ENCODE measurements around the gene TMEM237.

TMEM237 gene

DNA sequence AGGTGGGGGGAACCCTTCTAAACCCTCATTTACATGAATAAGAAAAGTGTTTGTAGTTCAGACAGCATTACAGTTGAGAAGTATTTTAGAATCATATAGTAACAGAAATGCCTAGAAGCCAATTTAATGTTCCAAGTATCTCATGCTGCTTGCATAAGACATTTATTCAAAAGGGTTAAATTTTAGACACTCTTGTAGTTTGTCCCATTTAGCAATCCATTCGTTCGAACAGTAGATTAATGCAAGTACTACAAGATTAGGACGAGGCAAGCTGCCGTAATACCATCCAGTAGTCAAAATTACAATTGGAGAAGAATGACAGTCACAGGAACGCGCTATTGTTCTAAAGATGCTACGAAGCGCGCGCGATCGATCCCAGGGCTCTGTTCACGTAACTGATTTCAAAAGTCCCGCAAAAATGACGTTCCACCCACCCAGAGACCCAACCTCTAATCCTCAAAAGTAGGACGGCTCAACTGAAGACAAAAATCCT, 1.2 kb downstream of the TMEM237 start:
- DNase-seq (ENCODE audit: low read depth in 2 of 2), result no peak

GRCh38 chr2:201639205-201639604, 4.1 kb downstream of the TMEM237 start:
- DNase-seq (ENCODE audit: low read depth in 2 of 2), result no peak

GRCh38 chr2:201638326-201638725, 5.0 kb downstream of the TMEM237 start:
- no peak for DNase-seq (ENCODE audit: low read depth in 2 of 2)

DNA sequence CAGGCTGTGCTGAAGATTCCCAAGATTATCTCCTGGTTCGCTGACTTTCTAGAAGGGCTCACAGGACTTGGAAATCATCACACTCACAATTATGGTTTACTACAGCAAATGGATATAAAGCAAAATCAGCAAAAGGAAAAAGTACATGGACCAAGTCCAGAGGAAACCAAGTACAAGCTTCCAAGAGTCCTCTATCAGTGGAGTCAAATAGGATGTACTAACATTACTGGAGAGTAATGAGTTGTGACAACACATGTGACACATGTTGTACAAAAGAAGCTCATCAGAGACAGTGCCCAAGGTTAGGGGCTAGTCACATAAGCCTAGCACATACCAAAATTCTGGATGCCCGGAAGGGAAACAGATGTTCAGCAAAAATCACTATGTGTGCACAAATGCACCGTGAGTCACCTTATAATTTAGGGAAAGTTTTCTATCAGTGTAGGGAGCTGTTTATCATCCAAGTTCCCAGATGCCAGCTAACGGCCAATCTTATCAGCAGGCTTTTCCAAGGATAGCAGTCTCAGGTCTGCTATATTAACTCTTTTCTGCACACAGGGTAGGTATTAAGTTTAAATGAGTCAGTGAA, 9.5 kb downstream of the TMEM237 start:
- no peak for DNase-seq (ENCODE audit: low read depth in 2 of 2)

DNA sequence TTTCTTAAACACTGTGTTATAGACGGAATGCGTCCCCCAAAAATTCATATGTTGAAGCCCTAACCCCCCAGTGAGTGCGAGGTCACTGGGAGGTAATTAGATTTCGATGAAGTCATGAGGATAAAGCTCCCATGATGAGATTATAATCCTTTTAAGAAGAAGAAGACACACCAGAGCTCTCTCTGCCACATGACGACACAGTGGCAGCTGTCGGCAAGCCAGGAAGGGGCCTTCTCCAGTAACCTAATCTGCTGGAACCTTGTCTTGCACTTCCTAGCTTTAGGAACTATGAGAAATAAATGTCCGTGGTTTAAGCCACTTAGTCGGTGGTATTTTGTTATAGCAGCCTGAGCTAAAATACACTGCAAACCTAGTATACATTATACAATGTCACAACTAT, 12.3 kb downstream of the TMEM237 start:
- DNase-seq (ENCODE audit: low read depth in 2 of 2), result no peak

DNA sequence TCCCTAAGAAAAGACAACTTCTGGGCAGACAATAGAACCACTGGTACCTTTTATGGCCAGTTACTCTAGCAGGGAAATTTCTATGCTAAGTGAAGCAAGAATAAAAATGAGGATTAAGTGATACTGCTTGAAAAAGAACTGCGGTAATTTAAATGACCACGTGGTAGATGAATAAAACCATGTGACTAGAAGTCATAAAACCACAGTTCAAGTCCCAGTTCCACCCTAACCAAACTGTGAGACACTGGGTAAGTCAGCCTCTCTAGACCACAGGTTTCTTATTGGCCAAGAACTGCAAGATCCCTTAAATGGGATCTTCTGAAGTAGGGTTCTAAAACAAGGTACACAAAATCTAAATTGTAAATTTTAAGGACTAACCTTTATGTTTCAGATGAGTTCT, 12.7 kb downstream of the TMEM237 start:
- DNase-seq (ENCODE audit: low read depth in 2 of 2), result no peak

DNA sequence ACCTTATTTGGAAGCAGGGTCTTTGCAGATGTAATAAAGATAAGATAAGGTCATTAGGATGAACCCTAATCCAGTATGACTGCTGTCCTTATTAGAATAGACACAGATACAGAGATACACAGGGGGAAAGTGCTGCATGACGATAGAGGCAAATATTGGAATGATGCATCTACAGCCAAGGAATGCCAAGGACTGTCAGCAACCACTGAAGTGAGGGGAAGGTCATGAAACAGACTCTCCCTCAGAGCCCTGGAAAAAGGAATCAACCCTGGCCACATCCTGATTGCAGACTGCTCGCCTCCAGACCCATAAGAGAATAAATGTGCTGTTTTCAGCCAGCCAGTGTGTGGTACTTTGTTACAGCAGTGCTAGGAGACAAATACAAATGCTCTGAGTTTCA, 14.8 kb downstream of the TMEM237 start:
- DNase-seq (ENCODE audit: low read depth in 2 of 2), result no peak

- DNase-seq (ENCODE audit: low read depth in 2 of 2), result no peak
Observed at GRCh38 chr2:201622306-201622970, 20.9 kb downstream of the TMEM237 start.

DNA sequence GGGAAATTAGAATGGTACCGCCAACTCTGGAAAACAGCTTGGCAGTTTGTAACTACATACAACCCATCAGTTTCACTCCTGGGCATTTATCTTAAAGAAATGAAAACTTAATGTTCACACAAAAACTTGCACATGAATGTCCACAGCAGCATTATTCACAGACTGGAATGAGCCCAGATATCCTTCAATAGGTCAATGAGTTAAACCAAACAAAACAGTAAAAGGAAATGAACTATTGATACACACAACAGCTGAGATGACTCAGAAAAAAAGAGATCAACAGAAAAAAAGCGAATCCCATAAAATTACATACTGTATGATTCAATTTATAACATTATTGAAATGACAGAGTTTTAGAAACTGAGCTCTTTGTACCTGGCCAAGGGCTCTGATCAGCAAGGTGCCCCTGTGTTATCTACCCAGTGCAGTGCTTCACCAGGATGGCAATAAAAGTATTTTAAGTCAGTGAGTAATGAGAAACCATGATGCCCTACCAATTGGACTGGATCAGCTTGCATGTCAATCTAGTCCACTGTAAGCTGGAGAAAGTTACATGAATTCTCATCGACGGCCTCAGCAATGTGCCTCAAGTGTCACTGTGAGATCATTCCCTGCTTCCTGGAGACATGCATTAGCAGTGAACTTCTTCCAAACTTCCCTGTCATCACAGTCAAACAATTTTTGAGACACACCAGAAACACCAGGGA, 21.9 kb downstream of the TMEM237 start:
- DNase-seq (ENCODE audit: low read depth in 2 of 2), result no peak

DNA sequence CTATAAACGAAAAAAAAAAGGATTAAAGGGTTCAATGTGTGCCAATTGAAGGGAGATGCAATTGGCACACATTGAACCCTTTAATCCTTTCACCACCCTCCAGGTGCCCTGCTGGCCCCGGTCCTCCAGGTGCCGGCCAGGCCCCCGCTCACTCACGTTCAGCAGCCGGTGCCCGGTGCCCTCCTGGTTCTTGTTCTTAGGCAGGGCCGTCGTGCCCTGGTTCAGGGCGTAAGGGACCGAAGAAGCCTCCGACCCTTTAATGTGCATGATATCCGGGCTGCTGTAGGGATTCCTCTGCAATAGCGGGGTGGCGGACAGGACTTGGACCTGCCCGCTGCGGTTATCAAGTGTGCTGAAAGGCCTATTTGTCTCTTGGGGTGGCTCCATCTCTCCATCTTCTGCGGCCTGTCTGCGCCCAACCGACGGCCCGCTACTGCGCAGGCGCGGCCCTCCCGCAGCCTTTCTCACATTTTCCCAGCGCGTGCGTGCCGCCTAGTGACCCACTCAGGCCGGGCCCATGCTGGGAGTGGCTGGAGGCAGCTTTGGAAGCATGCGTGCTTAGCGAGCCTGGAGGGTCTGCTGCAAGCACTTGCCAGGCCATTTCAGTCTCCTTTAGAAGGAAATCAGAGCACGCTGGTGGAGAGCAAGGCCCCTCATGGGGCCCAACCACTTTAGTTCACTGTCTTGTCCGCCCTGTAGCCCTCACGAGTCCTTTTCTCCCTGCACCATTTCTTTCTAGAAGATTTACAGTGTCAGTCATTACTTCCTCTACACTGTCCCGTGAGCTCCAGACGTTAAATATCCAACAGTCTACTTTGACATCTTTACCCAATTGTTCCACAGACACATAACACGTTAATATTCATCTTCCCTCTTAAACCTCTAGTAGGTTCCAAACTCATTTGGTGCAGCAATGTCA, 24.3 kb downstream of the TMEM237 start:
- DNase-seq (ENCODE audit: low read depth in 2 of 2), result no peak

GRCh38 chr2:201608021-201608420, 35.3 kb downstream of the TMEM237 start:
- DNase-seq (ENCODE audit: low read depth in 2 of 2), result no peak

DNA sequence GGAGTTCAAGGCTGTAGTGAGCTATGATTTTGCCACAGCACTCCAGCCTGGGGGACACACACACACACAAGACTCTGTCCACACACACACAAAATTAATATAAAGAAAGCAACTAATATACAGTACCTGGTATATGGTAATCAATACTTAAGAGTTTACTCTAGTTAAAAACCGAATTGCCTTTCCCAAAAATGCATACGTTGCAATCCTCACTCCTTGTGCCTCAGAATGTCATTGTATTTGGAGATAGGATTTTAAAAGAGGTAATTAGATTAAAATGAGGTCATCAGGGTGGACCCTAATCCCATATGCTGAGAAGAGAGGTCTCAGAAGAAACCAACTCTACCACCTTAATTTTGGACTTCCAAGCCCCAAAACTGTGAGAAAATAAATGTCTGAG, 35.7 kb downstream of the TMEM237 start:
- DNase-seq (ENCODE audit: low read depth in 2 of 2), result no peak

GRCh38 chr2:201600906-201601305, 42.4 kb downstream of the TMEM237 start:
- no peak for DNase-seq (ENCODE audit: low read depth in 2 of 2)

DNA sequence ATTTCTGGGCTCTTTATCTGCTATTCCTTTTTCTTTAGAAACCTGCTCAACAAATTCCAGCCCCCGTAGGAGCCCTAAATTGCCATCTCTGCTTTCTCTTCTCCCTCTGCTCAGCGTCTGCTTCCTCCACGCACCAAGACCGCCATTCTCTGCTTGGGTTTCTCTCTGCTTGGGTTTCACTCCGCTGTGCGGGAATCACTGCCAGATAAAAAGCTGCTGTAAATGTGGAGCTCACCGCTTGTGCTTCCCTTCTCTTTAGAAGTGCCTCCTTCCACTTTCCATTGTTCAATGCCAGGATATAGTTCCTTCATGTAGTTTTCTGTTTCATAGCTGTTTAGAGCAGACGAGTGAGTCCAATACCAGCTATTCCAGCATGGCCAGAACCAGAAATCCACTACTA, 45.9 kb downstream of the TMEM237 start:
- DNase-seq (ENCODE audit: low read depth in 2 of 2), result no peak

DNA sequence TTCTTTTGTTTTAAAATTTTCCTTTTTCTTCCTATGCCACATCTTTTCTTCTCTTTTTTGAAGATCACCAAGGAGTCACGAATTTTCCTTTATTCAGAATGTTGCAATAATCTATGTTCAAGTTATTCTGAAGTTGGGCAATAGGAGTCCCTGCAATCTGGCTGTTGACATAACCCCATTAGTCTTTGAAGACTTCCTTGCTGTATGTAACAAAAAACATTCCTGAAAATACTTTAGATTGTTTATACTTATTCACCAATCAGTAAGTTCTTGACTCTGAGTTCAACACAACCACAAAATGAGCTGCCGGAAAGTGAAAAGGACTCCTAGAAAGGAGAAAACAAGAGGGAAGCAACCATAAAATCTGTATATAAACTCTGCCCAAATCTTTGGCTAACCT, 62.8 kb downstream of the TMEM237 start:
- DNase-seq (ENCODE audit: low read depth in 2 of 2), result no peak

DNA sequence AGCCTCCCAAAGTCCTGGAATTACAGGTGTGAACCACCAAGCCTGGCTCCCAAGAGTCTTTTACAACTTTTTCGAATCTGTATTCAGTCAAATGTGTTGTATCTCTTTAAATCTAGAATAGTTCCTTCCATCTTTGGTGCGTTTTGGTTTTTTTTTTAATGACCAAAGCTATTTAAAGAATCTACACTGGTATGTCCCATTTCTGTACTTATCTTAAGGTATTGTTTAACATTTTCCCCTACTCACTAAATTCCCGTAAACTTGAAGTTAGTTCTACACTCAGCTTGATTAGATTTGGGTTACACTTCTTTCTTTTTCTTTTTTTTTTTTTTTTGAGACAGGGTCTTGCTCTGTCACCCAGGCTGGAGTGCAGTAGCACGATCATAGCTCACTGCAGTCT, 63.8 kb downstream of the TMEM237 start:
- DNase-seq (ENCODE audit: low read depth in 2 of 2), result no peak

GRCh38 chr2:201575971-201576370, 67.3 kb downstream of the TMEM237 start:
- DNase-seq (ENCODE audit: low read depth in 2 of 2), result no peak

GRCh38 chr2:201574766-201575165, 68.5 kb downstream of the TMEM237 start:
- DNase-seq (ENCODE audit: low read depth in 2 of 2), result no peak

DNA sequence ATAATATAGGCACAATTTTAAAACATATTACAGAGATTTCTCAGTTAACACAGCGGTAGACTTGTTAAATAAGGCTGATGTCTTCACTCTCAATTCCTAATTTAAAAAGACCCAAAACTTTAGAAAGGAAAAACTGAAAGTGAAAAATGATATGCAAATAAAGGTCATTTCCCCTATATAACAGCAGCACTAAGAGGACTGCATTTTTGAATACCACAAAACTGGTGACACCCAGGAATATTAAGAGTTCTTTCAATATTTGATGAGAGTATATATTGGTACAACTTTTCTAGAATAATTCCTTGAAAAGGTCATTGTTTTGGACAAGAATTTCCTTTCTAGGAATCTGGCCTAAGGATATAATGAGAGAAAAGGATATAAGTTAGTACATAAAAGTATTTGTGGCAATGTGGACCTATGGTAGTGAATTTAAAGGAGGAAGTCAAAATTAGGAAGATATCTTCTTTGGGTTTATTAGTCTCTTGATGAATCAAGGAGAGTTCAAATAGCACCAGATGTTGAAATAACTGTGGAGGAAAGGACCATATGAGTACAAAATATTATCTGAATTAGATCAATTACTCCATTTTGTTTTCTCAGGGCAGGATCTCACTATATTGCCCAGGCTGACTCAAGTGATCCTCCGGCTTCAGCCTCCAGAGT, 70.3 kb downstream of the TMEM237 start:
- DNase-seq (ENCODE audit: low read depth in 2 of 2), result no peak

Measured in stimulated activated CD8-positive, alpha-beta memory T cell treated with anti-CD3 and anti-CD28 coated beads, Interleukin-15, amount 100 ng/mL, for 48 hours (primary cell).